ENCODE measurements around the gene APOL3. TPM values are rescaled to one million over a fixed set of nuclear protein-coding genes. Genes with fewer than 3 reads are reported as not detected.
"Not testable (repeated sequence)": the region's sequence is repeated elsewhere in the genome, so short reads cannot be mapped to it uniquely, and the experiment has no call there.

APOL3 gene
- total RNA-seq, 1 experiment from 2014 or later: not detected

GRCh38 chr22:36123673-36124630, 36.6 kb downstream of the APOL3 start:
- H2BK15ac ChIP-seq (ENCODE audit: low read depth, low read length): no peak overlapping the region
- no peak overlapping the region for H3K27ac ChIP-seq (ENCODE audit: insufficient read length, low read depth, low read length)
- no peaks in the 10 kb centered on the region for H3K9me3 ChIP-seq (ENCODE audit: control insufficient read depth, low read depth, low read length)
- peaks cover 17 to 19% of the 10 kb centered on the region in 2 experiments for H3K4me1 Mint-ChIP-seq
- peak; percentile 99 for TF ChIP-seq CTCF (conservative IDR thresholded peaks at IDR 0.05)
- WGBS (ENCODE audit: extremely low coverage, insufficient read length, low lambda C conversion rate): no CpG with 5 or more reads among the region's 50 CpGs
- no peak overlapping the region for H3K56ac ChIP-seq (ENCODE audit: insufficient read length, low read depth, low read length)
- H3K27ac Mint-ChIP-seq: peak overlapping the region in 2 of 3 experiments; percentile 13 to 96; a peak in 4 of 7 replicates
- no peak overlapping the region for H4K5ac ChIP-seq (ENCODE audit: insufficient read length, low read depth, low read length)
- no peak overlapping the region for H3K14ac ChIP-seq (ENCODE audit: insufficient read depth, low read length)
- no peaks in the 10 kb centered on the region for H3K9me3 Mint-ChIP-seq
- H2BK5ac ChIP-seq (ENCODE audit: insufficient read length, low read length): no peak overlapping the region
- 0 out of 2 replicates have a peak, but pooled peaks cover 4% of the 10 kb centered on the region for H3K4me1 ChIP-seq (ENCODE audit: insufficient read depth, low read length)
- no peak overlapping the region for H3K9ac ChIP-seq (ENCODE audit: extremely low read depth, insufficient read length, low read length)
- no peak overlapping the region for H3K18ac ChIP-seq (ENCODE audit: insufficient read length, low read depth, low read length)
- H4K91ac ChIP-seq (ENCODE audit: insufficient read length, low read depth, low read length): no peak overlapping the region
- H3K23ac ChIP-seq (ENCODE audit: insufficient read length, low read depth, low read length): no peak overlapping the region
- H3K27me3 ChIP-seq (ENCODE audit: insufficient read depth, low read length): no peaks in the 10 kb centered on the region
- H3K79me1 ChIP-seq (ENCODE audit: insufficient read depth, low read depth, low read length, poor library complexity, severe bottlenecking): no peaks in the 10 kb centered on the region
- H2BK12ac ChIP-seq (ENCODE audit: insufficient read length, low read depth, low read length): no peak overlapping the region
- no peaks in the 10 kb centered on the region for H3K23me2 ChIP-seq (ENCODE audit: insufficient read length, low read depth, low read length, poor library complexity, severe bottlenecking)
- no peak overlapping the region for H3K4ac ChIP-seq (ENCODE audit: low read depth, low read length)
- no peak overlapping the region for H2BK20ac ChIP-seq (ENCODE audit: low read depth, low read length, poor library complexity, severe bottlenecking)
- H2AK5ac ChIP-seq (ENCODE audit: insufficient read length, low read length): no peak overlapping the region
- peak overlapping the region; percentile 10 to 21; a peak in 3 of 5 replicates for H3K4me3 Mint-ChIP-seq
- no peak overlapping the region for H4K8ac ChIP-seq (replicated peaks; ENCODE audit: insufficient read length, low read depth, low read length)
- peak; percentile 95 for DNase-seq
- no peak overlapping the region for H3T11ph ChIP-seq (ENCODE audit: low read length)
- no peaks in the 10 kb centered on the region for H4K20me1 ChIP-seq (ENCODE audit: control insufficient read depth, insufficient read depth, insufficient read length)
- no peaks in the 10 kb centered on the region for H3K79me2 ChIP-seq (ENCODE audit: insufficient read depth, low read length)
- H3K27me3 Mint-ChIP-seq (ENCODE audit: low read depth): peaks cover 37% of the 10 kb centered on the region
- no peak overlapping the region for H2BK120ac ChIP-seq (ENCODE audit: low read depth, low read length, poor library complexity, severe bottlenecking)
- no peaks in the 10 kb centered on the region for H3K36me3 Mint-ChIP-seq (ENCODE audit: insufficient read depth in 1 of 3, low read depth in 3 of 3)
- no peak overlapping the region for H3K4me2 ChIP-seq (ENCODE audit: insufficient read depth, insufficient read length, low read length)
- H2AFZ ChIP-seq (ENCODE audit: low read length): no peak overlapping the region

GRCh38 chr22:36120621-36121351, 39.8 kb downstream of the APOL3 start:
- H2BK120ac ChIP-seq (ENCODE audit: low read depth, low read length, poor library complexity, severe bottlenecking); H2AFZ ChIP-seq (ENCODE audit: low read length); H3K4me3 Mint-ChIP-seq; H2AK5ac ChIP-seq (ENCODE audit: insufficient read length, low read length); H3K27ac ChIP-seq (ENCODE audit: insufficient read length, low read depth, low read length); H3K36me3 Mint-ChIP-seq (ENCODE audit: insufficient read depth in 1 of 3, low read depth in 3 of 3); H2BK5ac ChIP-seq (ENCODE audit: insufficient read length, low read length); H2BK15ac ChIP-seq (ENCODE audit: low read depth, low read length); H3K9me3 ChIP-seq (ENCODE audit: control insufficient read depth, low read depth, low read length); H4K5ac ChIP-seq (ENCODE audit: insufficient read length, low read depth, low read length); H3K23me2 ChIP-seq (ENCODE audit: insufficient read length, low read depth, low read length, poor library complexity, severe bottlenecking); H2BK12ac ChIP-seq (ENCODE audit: insufficient read length, low read depth, low read length); H3K18ac ChIP-seq (ENCODE audit: insufficient read length, low read depth, low read length); H3K27ac Mint-ChIP-seq; H4K20me1 ChIP-seq (ENCODE audit: control insufficient read depth, insufficient read depth, insufficient read length); H3K14ac ChIP-seq (ENCODE audit: insufficient read depth, low read length); H3K27me3 ChIP-seq (ENCODE audit: insufficient read depth, low read length); H3K56ac ChIP-seq (ENCODE audit: insufficient read length, low read depth, low read length); H3K4me2 ChIP-seq (ENCODE audit: insufficient read depth, insufficient read length, low read length); H3T11ph ChIP-seq (ENCODE audit: low read length); DNase-seq; H4K91ac ChIP-seq (ENCODE audit: insufficient read length, low read depth, low read length); H3K79me1 ChIP-seq (ENCODE audit: insufficient read depth, low read depth, low read length, poor library complexity, severe bottlenecking); H3K79me2 ChIP-seq (ENCODE audit: insufficient read depth, low read length); H3K4ac ChIP-seq (ENCODE audit: low read depth, low read length); H3K9ac ChIP-seq (ENCODE audit: extremely low read depth, insufficient read length, low read length); H3K4me1 ChIP-seq (ENCODE audit: insufficient read depth, low read length); H3K9me3 Mint-ChIP-seq; H2BK20ac ChIP-seq (ENCODE audit: low read depth, low read length, poor library complexity, severe bottlenecking); H4K8ac ChIP-seq (replicated peaks; ENCODE audit: insufficient read length, low read depth, low read length); H3K23ac ChIP-seq (ENCODE audit: insufficient read length, low read depth, low read length): not testable (repeated sequence)
- whole genome bisulfite sequencing (ENCODE audit: extremely low coverage, insufficient read length, low lambda C conversion rate): no CpG with 5 or more reads among the region's 6 CpGs
- Mint-ChIP-seq H3K4me1 (peaks cover 17 to 19% of the 10 kb centered on the region in 2 experiments), H3K27me3 (ENCODE audit: low read depth) (peaks cover 20% of the 10 kb centered on the region)
